GM23338 (cell line): Measurements from ENCODE around the gene UPK1A. TPM values are rescaled to one million over a fixed set of nuclear protein-coding genes. Genes with fewer than 3 reads are reported as not detected.

Experiments used
- ATAC-seq: fragments of 200-7000 bp; cut with Tn5 transposase; 3 replicates; pipeline ENCODE4 v1.9.1; 2020
- DNase-seq: peaks from one replicate; pipeline ENCODE4 v3.0.0-alpha.2; 2015; ENCODE audit warnings: low spot score
- H2AFZ ChIP-seq: fragments of 200-600 bp; sonication (generic); 2 replicates; pipeline ENCODE4 v1.8.0; 2016; ENCODE audit warnings: antibody characterized with exemption, mild to moderate bottlenecking, moderate library complexity
- H3F3A ChIP-seq: fragments of 200-600 bp; sonication (generic); replicated peaks from 2 replicates; pipeline ENCODE4 v1.8.0; 2017; ENCODE audit warnings: antibody characterized with exemption, mixed run types, low read depth
- H3K27ac ChIP-seq: fragments of 200-600 bp; sonication (generic); 2 replicates; pipeline ENCODE4 v1.6.1; 2016; ENCODE audit warnings: low read depth
- H3K27me3 ChIP-seq: fragments of 200-600 bp; sonication (generic); 2 replicates; pipeline ENCODE4 v1.8.0; 2016; ENCODE audit warnings: mild to moderate bottlenecking, mixed run types, moderate library complexity; ENCODE audit not compliant: insufficient read depth
- H3K36me3 ChIP-seq: fragments of 200-600 bp; sonication (generic); 2 replicates; pipeline ENCODE4 v1.8.0; 2016; ENCODE audit warnings: mild to moderate bottlenecking; ENCODE audit not compliant: insufficient read depth
- H3K4me1 ChIP-seq: fragments of 200-600 bp; sonication (generic); 2 replicates; pipeline ENCODE4 v1.8.0; 2016; ENCODE audit warnings: mild to moderate bottlenecking, moderate library complexity; ENCODE audit not compliant: insufficient read depth
- H3K4me2 ChIP-seq: fragments of 200-600 bp; sonication (generic); 2 replicates; pipeline ENCODE4 v1.7.1; 2017; ENCODE audit warnings: mixed run types
- H3K4me3 ChIP-seq: fragments of 200-600 bp; sonication (generic); 2 replicates; pipeline ENCODE4 v1.6.1; 2016; ENCODE audit warnings: mixed run types
- H3K79me2 ChIP-seq: fragments of 200-600 bp; sonication (generic); replicated peaks from 2 replicates; pipeline ENCODE4 v1.8.0; 2017; ENCODE audit warnings: mild to moderate bottlenecking; ENCODE audit not compliant: insufficient read depth
- H3K9me2 ChIP-seq: fragments of 200-600 bp; sonication (generic); 2 replicates; pipeline ENCODE4 v1.8.0; 2017; ENCODE audit not compliant: insufficient read depth
- H4K20me1 ChIP-seq: fragments of 200-600 bp; sonication (generic); replicated peaks from 2 replicates; pipeline ENCODE4 v1.8.0; 2017; ENCODE audit warnings: mild to moderate bottlenecking; ENCODE audit not compliant: insufficient read depth
- H3K27ac Mint-ChIP-seq: 2 replicates; pipeline ENCODE4 v1.8.0; 2020; ENCODE audit warnings: inconsistent platforms, mild to moderate bottlenecking, moderate library complexity, mixed read lengths
- H3K27me3 Mint-ChIP-seq: 3 replicates; pipeline ENCODE4 v1.8.0; 2022; ENCODE audit warnings: low read depth, mild to moderate bottlenecking, moderate library complexity, mixed read lengths, inconsistent platforms; ENCODE audit not compliant: insufficient read depth, poor library complexity
- H3K36me3 Mint-ChIP-seq: 3 replicates; pipeline ENCODE4 v1.8.0; 2021; ENCODE audit warnings: low read depth, mild to moderate bottlenecking, inconsistent platforms, moderate library complexity, mixed read lengths
- H3K4me1 Mint-ChIP-seq: 3 replicates; pipeline ENCODE4 v1.8.0; 2020; ENCODE audit warnings: mild to moderate bottlenecking, inconsistent platforms, mixed read lengths
- H3K4me3 Mint-ChIP-seq: 3 replicates; pipeline ENCODE4 v1.8.0; 2021; ENCODE audit warnings: moderate library complexity, mild to moderate bottlenecking, inconsistent platforms, mixed read lengths
- H3K9me3 Mint-ChIP-seq: 3 replicates; pipeline ENCODE4 v1.8.0; 2020; ENCODE audit warnings: moderate library complexity, mild to moderate bottlenecking, inconsistent platforms, mixed read lengths
- CREB1 ChIP-seq: fragments of 250-450 bp; sonication (Bioruptor Pico); IDR thresholded peaks from 2 replicates; pipeline ENCODE4 v1.5.0; 2020; ENCODE audit warnings: low read depth, mild to moderate bottlenecking, moderate library complexity
- ETS1 ChIP-seq: IDR thresholded peaks from 2 replicates; pipeline ENCODE4 v1.6.1; 2016; ENCODE audit warnings: antibody characterized with exemption
- EZH2phosphoT487 ChIP-seq: fragments of 200-600 bp; sonication (generic); IDR thresholded peaks from one replicate; pipeline ENCODE4 v1.8.1; 2018; ENCODE audit warnings: antibody characterized with exemption; ENCODE audit not compliant: unreplicated experiment
- JUNB ChIP-seq: IDR thresholded peaks from one replicate; pipeline ENCODE4 v1.6.1; 2016; ENCODE audit warnings: antibody characterized with exemption; ENCODE audit not compliant: unreplicated experiment
- NANOG ChIP-seq: IDR thresholded peaks from 2 replicates; pipeline ENCODE4 v1.6.1; 2016; ENCODE audit warnings: antibody characterized with exemption, borderline replicate concordance
- POLR2AphosphoS5 ChIP-seq: IDR thresholded peaks from 2 replicates; pipeline ENCODE4 v1.6.1; 2016; ENCODE audit warnings: antibody characterized with exemption, low read depth
- STAT1 ChIP-seq: IDR thresholded peaks from one replicate; pipeline ENCODE4 v1.6.1; 2016; ENCODE audit warnings: antibody characterized with exemption; ENCODE audit not compliant: unreplicated experiment
- ZNF114 ChIP-seq: fragments of 250-450 bp; sonication (Bioruptor Pico); IDR thresholded peaks from 2 replicates; pipeline ENCODE4 v1.5.0; 2020; ENCODE audit warnings: mild to moderate bottlenecking, moderate library complexity
- ZNF331 ChIP-seq: fragments of 250-450 bp; sonication (Bioruptor Pico); IDR thresholded peaks from 2 replicates; pipeline ENCODE4 v1.5.0; 2020; ENCODE audit warnings: low read depth, mild to moderate bottlenecking, moderate library complexity
- ZNF462 ChIP-seq: fragments of 250-450 bp; sonication (Bioruptor Pico); IDR thresholded peaks from 2 replicates; pipeline ENCODE4 v1.5.0; 2020; ENCODE audit warnings: mild to moderate bottlenecking, moderate library complexity
- polyA plus RNA-seq: library from polyadenylated mRNA; unstranded; fragments of >200 nt; fragmentation: Nextera tagmentation; extraction: Ambion mirVana; gene quantifications from 2 replicates; pipeline ENCODE4 v1.2.1, GENCODE V29; 2016
- total RNA-seq: library from RNA; depleted of rRNA; stranded (reverse); fragments of >200 nt; shearing (Covaris generic); gene quantifications from 2 replicates; pipeline ENCODE4 v1.2.3, GENCODE V29; 2014
- TF ChIP-seq, protein P1 (sequence below), 2 experiments: fragments of 200-600 bp in 1 of 2; sonication (generic) in 1 of 2; conservative IDR thresholded peaks; 2 replicates each; pipeline versions ENCODE4 v1.5.1 to v1.6.1; 2016 to 2017; ENCODE audit warnings: antibody characterized with exemption in 2 of 2, low read depth in 2 of 2, mild to moderate bottlenecking in 2 of 2, moderate library complexity in 1 of 2

UPK1A gene
- total and polyA plus RNA-seq, 2 experiments from 2014 or later, result 0.42 to 1.5 TPM

DNA sequence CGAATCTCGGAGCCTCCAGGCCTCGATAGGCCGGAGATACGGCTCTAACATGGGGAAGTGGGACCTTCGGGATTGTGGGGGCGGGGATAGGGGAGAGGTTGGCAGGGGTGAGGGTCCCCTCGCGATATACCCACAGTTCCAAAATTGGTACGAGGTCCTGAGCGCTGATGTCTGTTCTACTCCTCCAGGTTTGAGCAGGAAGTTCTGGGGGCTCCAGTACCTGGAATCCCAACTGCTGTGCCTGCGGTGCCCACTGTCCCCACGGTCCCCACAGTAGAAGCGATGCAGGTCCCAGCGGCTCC, 37.0 kb upstream of the UPK1A start:
- ATAC-seq (no peak), DNase-seq (no peak)
- H3K4me1 Mint-ChIP-seq, result peaks cover 6% of the 10 kb centered on the region; the same call in 1 of the 3 replicates
- H3K27ac ChIP-seq, result no peak overlapping the region; the same call in 1 of the 2 replicates
- 0 out of 2 replicates have a peak, but pooled peaks cover 2% of the 10 kb centered on the region for H3F3A ChIP-seq
- H3K9me3 Mint-ChIP-seq, result no peaks in the 10 kb centered on the region
- TF ChIP-seq, protein P1, sequence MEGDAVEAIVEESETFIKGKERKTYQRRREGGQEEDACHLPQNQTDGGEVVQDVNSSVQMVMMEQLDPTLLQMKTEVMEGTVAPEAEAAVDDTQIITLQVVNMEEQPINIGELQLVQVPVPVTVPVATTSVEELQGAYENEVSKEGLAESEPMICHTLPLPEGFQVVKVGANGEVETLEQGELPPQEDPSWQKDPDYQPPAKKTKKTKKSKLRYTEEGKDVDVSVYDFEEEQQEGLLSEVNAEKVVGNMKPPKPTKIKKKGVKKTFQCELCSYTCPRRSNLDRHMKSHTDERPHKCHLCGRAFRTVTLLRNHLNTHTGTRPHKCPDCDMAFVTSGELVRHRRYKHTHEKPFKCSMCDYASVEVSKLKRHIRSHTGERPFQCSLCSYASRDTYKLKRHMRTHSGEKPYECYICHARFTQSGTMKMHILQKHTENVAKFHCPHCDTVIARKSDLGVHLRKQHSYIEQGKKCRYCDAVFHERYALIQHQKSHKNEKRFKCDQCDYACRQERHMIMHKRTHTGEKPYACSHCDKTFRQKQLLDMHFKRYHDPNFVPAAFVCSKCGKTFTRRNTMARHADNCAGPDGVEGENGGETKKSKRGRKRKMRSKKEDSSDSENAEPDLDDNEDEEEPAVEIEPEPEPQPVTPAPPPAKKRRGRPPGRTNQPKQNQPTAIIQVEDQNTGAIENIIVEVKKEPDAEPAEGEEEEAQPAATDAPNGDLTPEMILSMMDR (conservative IDR thresholded peaks at IDR 0.05; ENCODE audit: low read depth in 2 of 2), result no peak
- TF ChIP-seq ETS1 (no peak), EZH2phosphoT487 (no peak), NANOG (no peak)
- 0 out of 2 replicates have a peak, but pooled peaks cover 4% of the 10 kb centered on the region for H3K36me3 ChIP-seq
- peak overlapping the region; percentile 98 for H3K4me3 Mint-ChIP-seq
- no peaks in the 10 kb centered on the region for H3K9me2 ChIP-seq
- peak overlapping the region; percentile 82 for H3K4me2 ChIP-seq
- no peak overlapping the region; the same call in 1 of the 2 replicates for H3K27ac Mint-ChIP-seq
- peak overlapping the region; percentile 77 for H3K4me3 ChIP-seq
- H3K27me3 ChIP-seq, result no peaks in the 10 kb centered on the region
- H3K27me3 Mint-ChIP-seq, result peaks cover 4% of the 10 kb centered on the region
- peaks cover 8% of the 10 kb centered on the region for H3K4me1 ChIP-seq
- peaks cover 35% of the 10 kb centered on the region for H3K36me3 Mint-ChIP-seq
- H4K20me1 ChIP-seq, result no peaks in the 10 kb centered on the region
- H3K79me2 ChIP-seq, result peaks cover 11% of the 10 kb centered on the region
- peak overlapping the region; percentile 50; the same call in 1 of the 2 replicates for H2AFZ ChIP-seq

DNA sequence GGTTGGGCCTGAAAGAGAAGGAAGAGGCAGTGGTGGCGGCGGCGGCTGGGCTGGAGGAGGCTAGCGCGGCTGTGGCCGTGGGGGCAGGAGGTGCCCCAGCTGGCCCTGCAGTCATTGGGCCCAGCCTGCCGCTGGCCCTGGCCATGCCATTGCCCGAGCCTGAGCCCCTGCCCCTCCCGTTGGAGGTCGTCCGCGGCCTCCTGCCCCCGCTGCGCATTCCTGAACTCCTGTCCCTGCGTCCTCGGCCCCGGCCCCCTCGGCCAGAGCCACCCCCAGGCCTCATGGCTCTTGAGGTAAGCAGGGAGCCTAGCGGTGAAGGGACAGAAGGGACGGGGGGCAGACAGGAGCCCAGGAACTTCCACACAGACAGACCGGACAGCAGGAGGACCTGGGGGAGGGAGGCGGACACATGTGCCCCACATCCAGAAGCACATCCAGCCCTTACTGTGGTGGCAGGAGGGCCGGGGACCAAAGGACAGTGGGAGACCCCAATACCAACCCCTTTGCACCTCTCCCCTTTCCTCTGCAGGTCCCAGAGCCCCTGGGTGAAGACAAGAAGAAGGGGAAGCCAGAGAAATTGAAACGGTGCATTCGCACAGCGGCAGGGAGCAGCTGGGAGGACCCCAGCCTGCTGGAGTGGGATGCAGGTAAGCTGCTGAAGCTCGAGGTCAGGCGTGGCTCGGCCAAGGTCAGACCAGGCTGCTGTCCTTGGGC, 32.4 kb upstream of the UPK1A start:
- H3K36me3 ChIP-seq, result 0 out of 2 replicates have a peak, but pooled peaks cover 4% of the 10 kb centered on the region

More for the DNA sequence above, 32.4 kb upstream of the UPK1A start:
- Mint-ChIP-seq H3K9me3 (no peaks in the 10 kb centered on the region; the same call in 2 of the 3 replicates), H3K27ac (no peak overlapping the region), H3K4me1 (peaks cover 3% of the 10 kb centered on the region; the same call in 2 of the 3 replicates), H3K27me3 (peaks cover 4% of the 10 kb centered on the region), H3K4me3 (no peak overlapping the region), H3K36me3 (peaks cover 59% of the 10 kb centered on the region)
- Histone ChIP-seq H3K79me2 (peaks cover 11% of the 10 kb centered on the region), H3K27ac (no peak overlapping the region), H4K20me1 (peaks cover 3% of the 10 kb centered on the region), H3K27me3 (no peaks in the 10 kb centered on the region), H2AFZ (no peak overlapping the region), H3K4me3 (no peak overlapping the region), H3K4me2 (no peak overlapping the region), H3F3A (no peaks in the 10 kb centered on the region), H3K9me2 (no peaks in the 10 kb centered on the region), H3K4me1 (peaks cover 5% of the 10 kb centered on the region)
- ATAC-seq, result no peak
- no peak for DNase-seq
- TF ChIP-seq JUNB (no peak), POLR2AphosphoS5 (no peak), STAT1 (no peak), ZNF462 (CRISPR knock-in tag) (no peak), NANOG (no peak), ZNF331 (CRISPR knock-in tag) (no peak), ETS1 (no peak), CREB1 (CRISPR knock-in tag) (no peak), ZNF114 (CRISPR knock-in tag) (no peak)
